HG03439 (cell line): ENCODE results near the gene PAH.

Experiments
- ATAC-seq: cut with Tn5 transposase; IDR thresholded peaks from one replicate; pipeline ENCODE4 v1.9.1; 2021; ENCODE audit warnings: mild to moderate bottlenecking, moderate library complexity; ENCODE audit not compliant: unreplicated experiment

Gene PAH

GRCh38 chr12:102950950-102951619, 34.0 kb upstream of the PAH start:
- ATAC-seq, result no peak

GRCh38 chr12:102950107-102950949, 33.3 kb upstream of the PAH start:
- ATAC-seq, result no peak

DNA sequence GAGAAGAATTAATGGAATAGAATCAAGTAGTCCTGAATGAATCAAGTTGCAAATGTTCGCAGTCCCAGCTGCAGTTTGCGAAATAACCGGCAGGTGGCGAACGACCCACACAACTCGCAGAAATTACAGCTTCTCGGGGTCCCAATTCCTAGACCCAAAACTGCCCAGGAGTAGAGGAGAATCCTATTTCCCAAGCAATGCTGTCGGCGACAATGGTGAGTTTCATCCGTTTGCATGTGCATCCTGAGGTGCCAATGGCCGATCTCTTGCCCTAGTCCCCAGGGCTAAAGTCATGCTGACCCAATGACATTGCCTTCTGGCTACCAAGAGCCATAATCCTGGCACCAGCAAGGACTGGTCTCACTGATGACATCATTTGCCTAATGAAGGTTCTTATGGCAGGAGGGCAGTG, 31.9 kb upstream of the PAH start:
- no peak for ATAC-seq

DNA sequence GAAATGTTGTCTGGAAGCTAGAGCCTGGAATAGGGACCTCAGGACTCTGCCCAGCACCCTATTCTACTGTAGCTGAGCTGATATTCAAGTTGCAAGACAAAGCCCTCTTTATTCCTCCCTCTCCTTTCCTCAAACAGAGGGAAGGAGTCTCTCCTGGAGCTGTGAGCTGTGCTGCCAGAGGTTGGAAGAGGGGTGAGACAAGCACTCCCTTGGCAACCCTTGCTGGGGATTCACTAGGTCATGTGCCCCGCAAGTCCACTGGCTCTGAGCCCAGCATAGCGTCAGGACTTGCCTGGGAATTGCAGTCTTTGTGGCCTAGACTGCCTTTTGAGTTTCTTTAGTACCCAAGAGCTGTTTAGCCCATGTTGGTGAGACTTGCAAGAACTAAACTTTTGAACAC, 29.0 kb upstream of the PAH start:
- no peak for ATAC-seq

- ATAC-seq, result no peak
These were observed 22.7 kb upstream of the PAH start for GRCh38 chr12:102939670-102940222.

DNA sequence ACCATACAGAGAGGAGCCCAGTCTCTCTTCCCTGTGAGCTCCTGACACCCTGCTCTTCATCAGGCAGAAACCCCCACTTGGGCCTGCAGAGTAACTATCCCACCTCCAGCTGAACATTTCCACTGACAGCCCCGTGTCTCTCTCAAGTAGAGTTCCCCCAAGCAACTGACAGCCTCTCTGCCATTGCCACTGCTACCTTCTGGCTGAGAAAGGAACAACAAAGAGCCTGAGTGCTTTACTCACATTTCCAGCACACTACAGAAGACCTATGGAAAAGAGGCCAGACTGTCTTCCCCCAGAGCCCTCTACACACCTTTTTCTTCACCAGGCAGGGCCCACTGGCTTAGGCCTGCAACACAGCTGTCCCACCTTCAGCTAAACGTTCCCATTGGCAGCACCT, 22.0 kb upstream of the PAH start:
- ATAC-seq, result no peak

- no peak for ATAC-seq
These were observed 16.1 kb upstream of the PAH start for GRCh38 chr12:102933168-102933567.

GRCh38 chr12:102927220-102927619, 10.2 kb upstream of the PAH start:
- no peak for ATAC-seq

GRCh38 chr12:102921240-102921639, 4.2 kb upstream of the PAH start:
- ATAC-seq, result no peak

DNA sequence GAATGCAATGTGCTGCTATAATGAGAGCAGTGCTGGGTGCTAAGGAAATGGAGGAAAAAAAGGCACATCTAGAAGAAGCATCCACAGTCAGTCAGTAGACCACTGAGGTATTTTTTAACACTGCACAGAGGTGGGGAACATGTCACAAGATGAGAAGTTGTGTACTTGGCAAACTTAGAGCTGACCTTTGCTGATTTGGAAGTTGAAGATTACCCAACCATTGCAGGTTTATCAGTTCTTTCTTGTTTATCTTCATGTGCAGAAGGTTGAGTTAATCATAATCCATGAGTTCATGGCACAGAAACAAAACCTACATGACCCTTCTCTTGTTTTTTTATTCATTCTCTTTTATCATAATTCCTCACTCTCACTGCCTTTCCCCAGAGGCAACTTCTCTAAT, 3.2 kb upstream of the PAH start:
- ATAC-seq, result no peak

DNA sequence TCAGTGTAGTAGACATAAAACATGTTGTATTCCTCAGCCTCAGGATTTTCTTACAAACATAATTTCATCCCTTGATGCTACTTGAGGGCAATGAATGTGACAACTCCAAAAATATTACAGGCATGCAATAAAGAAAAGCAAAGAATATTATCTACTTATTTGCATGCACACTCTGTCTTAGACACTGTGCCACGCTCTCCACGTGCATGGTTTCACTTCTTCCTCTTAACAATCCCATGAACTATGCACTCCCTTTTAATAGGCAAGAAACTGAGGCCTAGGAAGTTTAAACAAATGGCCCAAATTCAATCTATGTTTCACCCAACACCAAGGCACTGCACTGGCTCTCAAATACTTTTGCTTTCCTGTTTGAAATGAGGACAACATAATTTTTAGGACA, 1.8 kb upstream of the PAH start:
- ATAC-seq, result no peak

DNA sequence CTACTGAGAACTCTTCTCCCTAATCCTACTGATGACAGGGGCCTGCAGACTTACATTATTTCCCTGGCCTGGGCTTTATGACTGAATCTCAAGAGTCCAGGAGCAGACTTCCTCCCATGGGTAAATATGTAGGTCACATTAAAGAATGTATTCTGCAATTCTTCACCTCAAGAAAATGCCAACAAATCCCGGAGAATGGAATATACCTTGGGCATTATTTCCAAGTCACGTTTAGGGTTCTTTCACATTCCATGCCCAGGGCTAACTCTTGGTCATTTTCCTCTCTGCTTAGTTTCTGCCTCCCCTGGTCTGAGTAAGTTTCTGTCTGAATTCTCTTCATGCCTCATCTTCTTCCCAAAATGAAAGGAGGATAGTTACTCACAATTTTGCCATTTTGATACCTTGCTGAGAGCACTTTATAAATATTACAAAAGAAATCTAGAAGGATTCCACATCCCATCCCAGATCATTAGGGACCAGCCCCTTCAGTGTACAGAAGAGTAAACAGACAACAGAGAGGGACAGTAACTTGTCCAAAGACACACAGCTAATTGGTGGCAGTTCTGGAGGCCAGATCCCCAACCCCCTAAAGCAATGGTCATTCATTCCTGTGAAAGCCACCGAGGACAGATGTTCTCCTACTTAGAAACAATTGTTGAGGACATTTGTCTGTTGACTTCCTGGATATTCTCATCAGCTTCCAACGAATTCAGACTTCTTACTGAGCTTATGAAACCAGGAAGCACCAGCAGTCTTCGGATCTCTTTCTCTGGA, 605 bp downstream of the PAH start:
- ATAC-seq, result no peak

DNA sequence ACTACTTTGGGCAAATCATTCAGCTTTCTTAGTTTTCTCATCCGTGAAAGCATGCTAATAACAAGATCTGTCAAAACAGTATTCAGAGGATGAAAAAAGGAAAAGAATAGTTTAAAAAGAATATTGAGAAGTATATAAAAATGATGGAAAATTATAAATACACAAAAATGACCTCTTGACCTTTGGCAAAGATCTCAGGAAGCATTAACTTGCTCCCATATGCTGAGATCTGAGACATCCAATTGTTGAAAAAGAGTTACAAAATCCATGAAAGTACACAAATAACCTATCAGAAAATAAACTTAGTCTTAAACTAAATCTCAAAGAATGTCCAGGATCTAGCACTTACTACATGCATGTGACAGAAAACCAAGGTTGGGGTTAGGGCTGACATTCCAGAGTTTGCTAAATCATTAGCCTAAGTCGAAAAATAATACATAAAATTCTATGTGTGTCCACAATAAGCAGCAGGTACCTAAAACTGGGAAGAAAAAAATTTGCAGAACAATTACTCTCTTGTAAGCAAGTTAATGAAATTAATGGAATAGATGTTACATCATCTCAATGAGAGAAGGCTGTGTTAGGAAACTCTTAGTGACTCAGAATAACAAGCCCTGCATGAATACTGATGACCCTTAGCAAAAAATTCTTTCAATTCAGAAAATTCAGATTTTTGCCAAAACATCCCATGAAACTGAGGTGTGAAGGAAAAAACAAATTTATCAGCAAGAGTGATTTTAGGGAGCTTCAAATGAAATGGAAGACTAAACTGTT, 3.4 kb downstream of the PAH start:
- ATAC-seq, result no peak

GRCh38 chr12:102912258-102912657, 4.8 kb downstream of the PAH start:
- ATAC-seq, result no peak

DNA sequence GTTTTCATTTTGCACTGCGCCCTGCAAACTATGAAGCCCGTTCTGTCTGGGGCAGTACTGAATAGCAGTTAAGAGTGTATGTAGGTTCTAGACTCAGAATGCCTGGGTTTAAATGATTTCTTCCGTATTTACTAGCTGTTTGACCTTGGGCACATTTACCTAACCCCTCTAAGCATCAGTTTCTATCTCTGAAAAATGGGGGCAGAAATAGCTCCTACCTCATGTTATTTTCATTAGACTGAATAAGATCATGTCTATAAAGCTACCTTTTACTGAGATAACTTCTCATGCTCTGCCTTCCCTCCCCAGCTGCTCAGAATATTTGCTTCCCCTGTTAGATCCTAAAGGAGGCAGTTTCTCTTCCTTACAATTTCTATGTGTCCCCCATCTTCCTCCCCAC, 5.7 kb downstream of the PAH start:
- no peak for ATAC-seq

DNA sequence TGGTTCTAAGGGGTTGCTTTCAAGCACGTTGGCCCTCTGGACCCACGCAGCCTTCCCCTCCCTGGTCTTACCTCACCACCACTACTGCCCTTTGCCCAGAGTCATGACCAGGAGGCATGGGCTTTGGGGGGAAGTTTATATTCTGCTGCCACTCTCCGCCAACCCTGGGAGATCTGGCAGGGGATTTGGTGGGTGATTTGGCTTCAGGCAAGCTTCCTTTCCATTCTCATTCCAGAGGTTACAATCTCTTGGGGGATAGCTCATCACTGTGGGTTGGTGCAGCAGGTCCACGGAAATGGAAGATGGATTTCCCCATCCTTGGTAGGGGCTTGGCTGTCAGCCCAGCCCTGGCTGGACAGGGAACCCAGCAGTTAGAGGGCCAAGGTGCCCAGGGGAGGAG, 6.3 kb downstream of the PAH start:
- no peak for ATAC-seq

GRCh38 chr12:102910137-102910536, 6.9 kb downstream of the PAH start:
- no peak for ATAC-seq

DNA sequence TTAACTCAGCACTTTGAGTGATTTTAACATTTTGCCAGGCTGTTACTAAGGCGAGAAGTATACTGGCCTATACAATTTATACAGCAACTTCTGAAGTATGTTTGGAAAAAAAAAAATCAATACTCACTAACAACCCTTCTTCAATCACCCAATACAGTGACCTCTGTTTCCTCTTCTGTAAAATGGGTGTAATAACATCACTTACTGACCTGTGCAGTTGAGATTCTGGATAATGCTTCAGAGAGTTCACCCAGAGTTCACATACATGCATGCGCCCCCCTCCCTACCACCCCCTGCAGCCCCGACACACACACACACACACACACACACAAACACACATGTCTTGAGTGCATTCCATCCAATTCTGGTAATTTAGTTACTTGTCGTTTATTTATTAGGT, 9.1 kb downstream of the PAH start:
- ATAC-seq, result no peak

DNA sequence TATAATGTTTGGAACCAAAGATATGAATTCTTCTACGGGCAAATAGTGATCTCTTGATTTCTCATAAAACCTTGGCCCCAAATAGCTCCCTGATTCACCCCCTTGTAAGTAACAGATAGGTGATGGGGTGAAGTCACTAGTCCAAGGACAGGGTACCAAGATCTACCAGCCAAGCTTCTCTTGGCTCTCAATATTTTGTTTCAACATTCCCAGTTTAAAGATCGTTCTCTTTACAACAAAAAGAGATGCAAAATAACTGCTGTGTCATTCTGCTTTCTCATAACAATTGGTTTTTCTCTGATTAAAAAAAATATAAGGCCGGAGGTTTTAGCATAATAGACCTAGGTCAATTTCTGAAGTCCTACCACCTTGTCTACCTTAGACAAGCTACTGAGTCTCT, 11.8 kb downstream of the PAH start:
- no peak for ATAC-seq

- ATAC-seq, result no peak
These were observed 13.6 kb downstream of the PAH start for GRCh38 chr12:102903337-102904007.
